Measurements from ENCODE around the gene DCAF7.

The DCAF7 gene

DNA sequence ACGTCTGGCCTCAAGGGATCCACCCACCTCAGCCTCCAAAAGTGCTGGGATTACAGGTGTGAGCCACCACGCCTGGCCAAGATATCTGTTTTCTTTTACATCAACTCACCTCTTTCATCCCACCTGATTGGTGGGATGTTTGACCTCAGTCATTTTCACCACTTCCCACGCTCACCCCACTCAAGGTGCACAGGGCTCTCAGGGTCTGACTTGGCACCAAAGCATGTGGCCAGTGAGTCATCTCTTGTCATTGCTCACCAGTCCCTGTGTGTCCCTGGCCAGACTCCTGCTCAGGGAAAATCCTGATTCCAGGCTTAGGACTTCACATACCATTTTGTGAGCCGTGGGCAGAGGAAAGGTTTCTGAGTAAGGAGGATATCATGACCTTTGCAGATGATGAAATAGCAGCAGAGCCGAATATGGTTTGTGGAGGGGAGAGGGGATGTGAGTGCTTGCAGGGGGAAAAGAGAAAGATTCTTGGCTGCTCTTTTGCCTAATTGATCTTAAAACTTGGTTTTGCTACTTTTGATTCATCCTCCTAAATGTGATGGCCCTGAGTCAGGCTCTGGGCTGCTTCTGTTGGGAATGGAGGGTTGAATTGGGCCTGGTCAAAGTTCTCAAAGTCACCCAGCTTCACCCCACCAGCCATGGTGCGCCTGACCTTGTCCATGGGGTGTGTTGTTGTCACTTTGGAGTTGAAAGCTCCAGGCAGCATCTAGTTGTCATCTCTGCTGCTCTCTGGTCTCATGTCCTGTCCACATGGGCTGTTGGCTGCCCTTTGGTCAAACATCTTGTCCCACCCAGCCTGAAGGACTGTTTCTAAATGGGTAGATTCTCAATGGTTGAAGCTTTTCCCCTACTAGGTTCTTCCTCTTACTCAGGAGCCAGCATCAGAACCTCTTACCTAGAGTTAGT is 33.1 kb upstream of the DCAF7 start:
- no peak for DNase-seq (ENCODE audit: low spot score)
- TF ChIP-seq, protein P1, sequence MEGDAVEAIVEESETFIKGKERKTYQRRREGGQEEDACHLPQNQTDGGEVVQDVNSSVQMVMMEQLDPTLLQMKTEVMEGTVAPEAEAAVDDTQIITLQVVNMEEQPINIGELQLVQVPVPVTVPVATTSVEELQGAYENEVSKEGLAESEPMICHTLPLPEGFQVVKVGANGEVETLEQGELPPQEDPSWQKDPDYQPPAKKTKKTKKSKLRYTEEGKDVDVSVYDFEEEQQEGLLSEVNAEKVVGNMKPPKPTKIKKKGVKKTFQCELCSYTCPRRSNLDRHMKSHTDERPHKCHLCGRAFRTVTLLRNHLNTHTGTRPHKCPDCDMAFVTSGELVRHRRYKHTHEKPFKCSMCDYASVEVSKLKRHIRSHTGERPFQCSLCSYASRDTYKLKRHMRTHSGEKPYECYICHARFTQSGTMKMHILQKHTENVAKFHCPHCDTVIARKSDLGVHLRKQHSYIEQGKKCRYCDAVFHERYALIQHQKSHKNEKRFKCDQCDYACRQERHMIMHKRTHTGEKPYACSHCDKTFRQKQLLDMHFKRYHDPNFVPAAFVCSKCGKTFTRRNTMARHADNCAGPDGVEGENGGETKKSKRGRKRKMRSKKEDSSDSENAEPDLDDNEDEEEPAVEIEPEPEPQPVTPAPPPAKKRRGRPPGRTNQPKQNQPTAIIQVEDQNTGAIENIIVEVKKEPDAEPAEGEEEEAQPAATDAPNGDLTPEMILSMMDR (IDR thresholded peaks at IDR 0.05) = no peak
- no peak overlapping the region for H3K27ac ChIP-seq
- H3K4me3 ChIP-seq = no peak overlapping the region

DNA sequence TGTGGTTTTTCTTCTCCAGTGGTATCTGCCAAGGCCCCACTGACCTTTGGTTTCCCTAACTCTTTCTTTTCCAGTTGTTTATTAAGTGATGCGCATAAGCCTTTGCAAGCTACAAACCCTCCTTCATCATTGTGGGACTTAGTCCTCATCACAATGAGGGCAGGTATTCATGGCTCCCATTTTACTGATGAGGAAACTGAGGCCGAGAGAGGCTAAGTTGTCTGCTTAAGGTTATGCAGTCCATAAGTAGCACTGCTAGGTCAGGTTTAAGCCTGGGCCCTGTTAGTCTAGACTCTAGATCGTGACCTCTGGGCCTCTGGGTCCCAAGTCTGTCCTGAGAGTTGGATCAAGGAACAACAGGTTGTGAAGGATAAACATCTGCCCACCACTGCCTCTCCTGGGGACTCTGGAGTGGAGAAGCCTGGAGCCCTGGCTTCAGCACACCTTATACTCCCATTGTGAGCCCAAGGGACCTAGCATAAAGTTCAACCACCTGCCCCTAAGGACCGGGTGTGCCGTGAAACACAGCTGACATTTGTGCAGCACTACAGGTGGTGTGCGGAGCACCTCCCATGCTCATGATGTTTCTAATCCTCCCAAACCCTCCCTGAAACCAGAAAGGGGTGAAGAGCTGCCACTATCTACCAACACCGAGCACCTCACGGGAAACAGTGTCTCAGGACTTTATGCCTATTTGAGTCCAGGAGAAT is 32.3 kb upstream of the DCAF7 start:
- TF ChIP-seq, protein P1 (IDR thresholded peaks at IDR 0.05) = no peak
- Histone ChIP-seq H3K27ac (no peak overlapping the region), H3K4me3 (no peak overlapping the region)
- no peak for DNase-seq (ENCODE audit: low spot score)

DNA sequence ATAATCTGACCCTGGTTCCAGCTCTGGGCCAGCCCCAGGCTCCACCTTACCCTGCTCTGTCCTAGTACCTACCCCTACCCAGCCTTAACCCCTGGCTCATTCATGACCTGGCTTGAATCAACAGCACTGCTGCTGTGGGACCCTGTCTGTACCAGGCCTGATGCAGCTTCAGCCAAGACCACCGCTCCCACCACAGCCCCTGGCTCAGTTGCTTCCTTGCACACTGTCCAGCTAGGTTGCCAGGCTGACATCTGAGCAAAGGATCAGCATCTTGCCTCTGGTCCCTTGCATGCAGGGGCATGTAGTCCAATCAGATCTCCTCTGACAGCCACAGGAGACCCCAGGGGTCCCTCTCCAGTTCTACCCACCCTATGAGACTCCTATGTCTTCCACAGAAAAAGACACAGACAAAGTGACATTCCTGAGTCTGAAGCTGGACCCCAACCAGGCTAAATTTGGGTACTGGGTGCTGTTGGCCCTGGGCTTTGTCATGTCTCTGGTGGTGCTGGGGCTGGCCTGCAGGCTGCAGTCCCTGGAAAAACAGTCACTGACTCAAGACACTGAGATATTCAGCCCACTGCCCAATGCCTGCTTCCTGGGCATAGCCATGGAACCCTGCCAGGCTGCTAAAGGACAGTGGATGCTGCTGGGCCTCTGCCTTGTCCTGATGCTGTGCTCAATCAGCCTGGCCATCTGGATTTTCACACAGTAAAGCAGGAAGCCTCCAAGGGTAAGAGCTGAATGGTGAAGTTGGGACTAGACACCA is 31.0 kb upstream of the DCAF7 start:
- no peak for DNase-seq (ENCODE audit: low spot score)
- Histone ChIP-seq H3K27ac (no peak overlapping the region), H3K4me3 (no peak overlapping the region)
- TF ChIP-seq, protein P1 (IDR thresholded peaks at IDR 0.05) = no peak

DNA sequence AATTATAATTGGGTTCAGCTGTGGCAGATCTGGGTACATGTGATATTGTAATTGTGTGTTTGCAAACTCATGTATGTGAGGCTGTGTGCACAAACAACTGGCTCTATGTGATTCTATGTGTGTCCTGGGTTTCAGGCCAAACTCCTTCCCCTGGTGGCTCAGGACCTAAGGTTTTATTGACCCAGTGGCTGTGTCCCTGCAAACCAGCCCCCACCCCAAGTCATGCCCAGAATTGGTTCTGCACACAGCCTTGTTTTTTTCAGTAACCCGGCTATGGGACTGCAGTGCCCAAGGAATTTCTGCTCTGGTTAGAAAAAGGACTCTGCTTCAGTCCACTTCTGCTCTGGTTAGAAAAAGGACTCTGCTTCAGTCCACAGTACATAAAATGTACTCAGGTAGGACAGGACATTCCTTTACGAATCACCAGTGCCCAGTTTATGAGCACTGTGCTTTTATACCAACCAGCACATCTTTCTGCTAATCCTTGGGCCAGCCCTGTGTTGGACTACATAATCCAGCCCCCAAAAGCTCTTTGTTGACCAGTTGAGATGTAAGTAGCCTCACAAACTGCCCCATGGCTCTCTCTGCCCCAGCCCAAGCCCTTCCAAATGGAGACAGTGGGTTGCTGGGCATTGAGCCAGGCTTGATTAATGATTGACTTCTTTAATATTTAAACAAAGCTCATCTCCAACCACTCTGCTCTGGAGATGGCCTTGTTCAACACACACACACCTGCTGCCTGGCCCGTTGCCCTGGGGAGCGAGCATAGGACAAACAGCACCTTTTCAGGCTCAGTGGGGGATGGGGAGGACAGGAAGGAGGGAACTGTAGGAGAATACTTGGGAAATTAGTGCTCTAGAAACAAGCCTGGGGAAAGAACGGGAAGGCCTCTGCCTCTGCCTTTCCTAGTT is 30.1 kb upstream of the DCAF7 start:
- no peak for DNase-seq (ENCODE audit: low spot score)
- Histone ChIP-seq H3K27ac (no peak overlapping the region), H3K4me3 (no peak overlapping the region)
- TF ChIP-seq, protein P1 (IDR thresholded peaks at IDR 0.05) = no peak

DNA sequence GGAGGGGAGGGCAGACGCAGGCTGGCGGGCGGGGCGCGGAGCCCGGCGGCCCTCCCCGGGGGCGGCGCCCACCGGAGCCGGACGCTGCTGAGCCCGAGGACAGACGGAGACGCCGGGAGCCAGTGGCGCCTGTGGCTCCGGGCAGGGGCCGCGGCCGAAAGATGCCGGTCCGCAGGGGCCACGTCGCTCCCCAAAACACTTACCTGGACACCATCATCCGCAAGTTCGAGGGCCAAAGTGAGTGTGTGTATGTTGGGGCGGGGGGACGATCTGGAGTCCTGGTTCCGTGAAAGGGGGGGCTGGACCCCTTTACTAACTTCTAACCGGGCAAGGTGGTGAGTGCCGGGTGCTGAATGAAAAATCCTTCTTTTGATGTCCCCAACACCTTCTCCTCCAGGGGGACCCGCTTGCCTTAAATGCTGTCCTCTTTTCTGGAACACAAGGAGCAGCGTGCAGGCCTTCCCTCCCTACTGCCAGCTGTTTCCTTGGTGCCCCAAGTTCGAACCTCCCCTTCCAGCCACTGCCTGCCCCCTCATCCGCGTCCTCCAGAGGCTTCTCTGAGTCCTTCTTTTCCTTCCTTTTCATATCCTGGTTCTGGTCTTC is 26.9 kb upstream of the DCAF7 start, which contains the start of gene KCNH6:
TSS of gene KCNH6 (plus strand) at position 106 of the 603 bp plus-strand sequence. CDS start at position 162, 56 bp downstream.
- Histone ChIP-seq H3K4me3 (peak within 1 kb of the TSS; percentile 53), H3K27ac (no peak within 1 kb of the TSS)
- DNase-seq (ENCODE audit: low spot score) = no peak
- TF ChIP-seq, protein P1 (IDR thresholded peaks at IDR 0.05) = no peak

DNA sequence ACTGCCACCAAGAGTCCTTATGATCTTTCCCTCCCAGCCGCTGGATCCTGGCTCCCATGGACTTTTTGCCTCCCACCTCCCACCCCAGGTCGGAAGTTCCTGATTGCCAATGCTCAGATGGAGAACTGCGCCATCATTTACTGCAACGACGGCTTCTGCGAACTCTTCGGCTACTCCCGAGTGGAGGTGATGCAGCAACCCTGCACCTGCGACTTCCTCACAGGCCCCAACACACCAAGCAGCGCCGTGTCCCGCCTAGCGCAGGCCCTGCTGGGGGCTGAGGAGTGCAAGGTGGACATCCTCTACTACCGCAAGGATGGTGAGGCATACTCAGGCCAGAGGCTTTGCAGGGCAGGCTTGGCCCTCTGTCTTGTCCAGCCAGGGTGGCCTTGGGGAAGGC is 26.2 kb upstream of the DCAF7 start:
- Histone ChIP-seq H3K27ac (no peak overlapping the region), H3K4me3 (no peak overlapping the region)
- TF ChIP-seq, protein P1 (IDR thresholded peaks at IDR 0.05) = no peak
- DNase-seq (ENCODE audit: low spot score) = no peak

All from coronary artery (tissue), 2 donors.